HCT116 (cell line): ENCODE results near the gene SVEP1. TPM values are rescaled to one million over a fixed set of nuclear protein-coding genes. Genes with fewer than 3 reads are reported as not detected.

Experiments used
- ATAC-seq: fragments of 200-7000 bp; cut with Tn5 transposase; 2 replicates; pipeline ENCODE4 v1.9.1; 2020; ENCODE audit warnings: mild to moderate bottlenecking, moderate library complexity
- BruUV-seq: library from RNA; stranded (reverse); fragments of 400-500 nt; replicated peaks from 2 replicates; lab custom pipeline; 2021; lab: Mats Ljungman, UMichigan
- CTCF ChIA-PET: fragments of 300-600 bp; sonication (Branson Sonifier 250); formaldehyde crosslinking; loops from one replicate; lab custom pipeline; 2021; ENCODE audit warnings: antibody characterized with exemption; lab: Charles Lee
- POLR2A ChIA-PET: fragments of 300-600, 350-600 bp; sonication (Branson Sonifier 250); formaldehyde crosslinking; loops from one replicate; lab custom pipeline; 2021; ENCODE audit warnings: antibody characterized with exemption; lab: Charles Lee
- RAD21 ChIA-PET, 2 experiments: fragments of 300-600 bp; sonication (Branson Sonifier 250); formaldehyde crosslinking; loops; one replicate each; lab custom pipeline; 2023; ENCODE audit warnings: low total read pairs in 2 of 2; ENCODE audit not compliant: uncharacterized antibody in 2 of 2, unreplicated experiment in 2 of 2, low non-redundant PET in 1 of 2; lab: Charles Lee
- DNase-seq: peaks from one replicate; pipeline ENCODE4 v3.0.0-alpha.2; 2010; ENCODE audit warnings: low read depth, low spot score
- H2AFZ ChIP-seq: fragments of 200-600 bp; shearing (Covaris generic), sonication (generic); 2 replicates; pipeline ENCODE4 v1.6.1; 2017; ENCODE audit warnings: low read depth, mixed run types, mixed read lengths, antibody characterized with exemption, low read length; ENCODE audit not compliant: poor library complexity, severe bottlenecking
- H3K27ac ChIP-seq: 2 replicates; pipeline ENCODE4 v1.5.1; 2012; ENCODE audit warnings: low read depth, low read length
- H3K27me3 ChIP-seq: fragments of 200-600 bp; sonication (generic); 2 replicates; pipeline ENCODE4 v1.6.1; 2016; ENCODE audit warnings: mixed run types, low read length, mixed read lengths; ENCODE audit not compliant: insufficient read depth
- H3K36me3 ChIP-seq, 2 experiments: fragments of 200-500 bp in 1 of 2; fragments of 200-600 bp in 1 of 2; sonication (Bioruptor generic) in 1 of 2; sonication (generic) in 1 of 2; 2 replicates each; pipeline versions ENCODE4 v1.5.1 to v1.6.1; 2014 to 2016; ENCODE audit warnings: low read length in 2 of 2, inconsistent platforms in 1 of 2, mixed read lengths in 1 of 2, mixed run types in 1 of 2; ENCODE audit not compliant: insufficient read depth in 2 of 2, control insufficient read depth in 1 of 2
- H3K4me1 ChIP-seq, 2 experiments: fragments of 200-600 bp in 1 of 2; sonication (generic) in 1 of 2; 2 replicates each; pipeline versions ENCODE4 v1.5.1 to v1.6.1; 2012 to 2017; ENCODE audit warnings: low read length in 2 of 2, inconsistent platforms in 1 of 2, mild to moderate bottlenecking in 1 of 2, mixed read lengths in 1 of 2, mixed run types in 1 of 2, moderate library complexity in 1 of 2; ENCODE audit not compliant: insufficient read depth in 2 of 2, control insufficient read depth in 1 of 2
- H3K4me2 ChIP-seq: fragments of 200-600 bp; sonication (generic); 2 replicates; pipeline ENCODE4 v1.6.1; 2017; ENCODE audit warnings: mixed run types, low read length, mixed read lengths
- H3K4me3 ChIP-seq, 2 experiments: fragments of 200-600 bp in 1 of 2; sonication (generic) in 1 of 2; replicated peaks in 1 of 2; 2 replicates each; pipeline ENCODE4 v1.5.1; 2011 to 2016; ENCODE audit warnings: low read length in 2 of 2, control low read depth in 1 of 2, low read depth in 1 of 2, mild to moderate bottlenecking in 1 of 2, mixed read lengths in 1 of 2, mixed run types in 1 of 2
- H3K79me2 ChIP-seq: fragments of 200-600 bp; sonication (generic); 2 replicates; pipeline ENCODE4 v1.6.1; 2017; ENCODE audit warnings: mild to moderate bottlenecking, mixed run types, low read length, moderate library complexity, mixed read lengths; ENCODE audit not compliant: insufficient read depth
- H3K9ac ChIP-seq: fragments of 200-600 bp; sonication (generic); 2 replicates; pipeline ENCODE4 v1.6.1; 2016; ENCODE audit warnings: low read length, mixed read lengths
- H3K9me2 ChIP-seq: fragments of 200-600 bp; sonication (generic), shearing (Covaris generic); 2 replicates; pipeline ENCODE4 v1.6.1; 2017; ENCODE audit warnings: mixed run types, mild to moderate bottlenecking, moderate library complexity; ENCODE audit not compliant: insufficient read depth
- H3K9me3 ChIP-seq, 2 experiments: fragments of 200-500 bp in 1 of 2; fragments of 200-600 bp in 1 of 2; sonication (Bioruptor generic) in 1 of 2; sonication (generic) in 1 of 2; 2 replicates each; pipeline ENCODE4 v1.6.1; 2014 to 2017; ENCODE audit warnings: low read length in 2 of 2, mixed read lengths in 2 of 2, inconsistent platforms in 1 of 2, low read depth in 1 of 2, mild to moderate bottlenecking in 1 of 2, mixed run types in 1 of 2, moderate library complexity in 1 of 2; ENCODE audit not compliant: control insufficient read depth in 1 of 2, insufficient read depth in 1 of 2
- H4K20me1 ChIP-seq: fragments of 200-600 bp; sonication (generic), shearing (Covaris generic); 2 replicates; pipeline ENCODE4 v1.6.1; 2017; ENCODE audit warnings: mixed run types, mild to moderate bottlenecking, moderate library complexity; ENCODE audit not compliant: insufficient read depth
- ELF1 ChIP-seq: IDR thresholded peaks from 2 replicates; pipeline ENCODE4 v1.6.1; 2012; ENCODE audit warnings: low read depth, borderline replicate concordance
- EZH2 ChIP-seq: fragments of 200-600 bp; sonication (generic); IDR thresholded peaks from 2 replicates; pipeline ENCODE4 v1.6.1; 2017; ENCODE audit warnings: antibody characterized with exemption, mixed run types
- EZH2phosphoT487 ChIP-seq: fragments of 200-600 bp; IDR thresholded peaks from 2 replicates; pipeline ENCODE4 v1.6.1; 2018; ENCODE audit warnings: antibody characterized with exemption, borderline replicate concordance
- FOSL1 ChIP-seq: IDR thresholded peaks from 2 replicates; pipeline ENCODE4 v1.6.1; 2012; ENCODE audit warnings: low read depth
- JUND ChIP-seq: IDR thresholded peaks from 2 replicates; pipeline ENCODE4 v1.6.1; 2012
- POLR2A ChIP-seq: IDR thresholded peaks from 2 replicates; pipeline ENCODE4 v1.7.0; 2011; ENCODE audit warnings: borderline replicate concordance; ENCODE audit not compliant: insufficient read depth, insufficient read length; ENCODE audit errors: extremely low read depth
- RAD21 ChIP-seq: IDR thresholded peaks from 2 replicates; pipeline ENCODE4 v1.6.1; 2012; ENCODE audit warnings: low read depth, mild to moderate bottlenecking
- SP1 ChIP-seq: IDR thresholded peaks from 2 replicates; pipeline ENCODE4 v1.6.1; 2012; ENCODE audit warnings: low read depth
- ZNF274 ChIP-seq: fragments of 200-500 bp; sonication (Bioruptor generic); IDR thresholded peaks from 2 replicates; pipeline ENCODE4 v1.6.1; 2014; ENCODE audit warnings: mild to moderate bottlenecking, low read depth, low read length, inconsistent platforms
- intact Hi-C: fragments of 100-400 bp; cut with micrococcal nuclease; formaldehyde crosslinking; loops from 2 replicates; pipeline ENCODE4 v1.10.0; 2022
- total RNA-seq: library from RNA; stranded (reverse); gene quantifications from one replicate; pipeline ENCODE4 v1.2.1, GENCODE V29; 2021; ENCODE audit not compliant: unreplicated experiment
- TF ChIP-seq, protein P1 (sequence below): IDR thresholded peaks from 2 replicates; pipeline ENCODE4 v1.6.1; 2012
- TF ChIP-seq, protein P2 (sequence below): IDR thresholded peaks from 2 replicates; pipeline ENCODE4 v1.6.1; 2012; ENCODE audit warnings: low read depth
- TF ChIP-seq, protein P3 (sequence below): IDR thresholded peaks from 2 replicates; pipeline ENCODE4 v1.6.1; 2012
- TF ChIP-seq, protein P4 (sequence below): IDR thresholded peaks from 2 replicates; pipeline ENCODE4 v1.6.1; 2011; ENCODE audit warnings: mild to moderate bottlenecking, low read length, moderate library complexity; ENCODE audit not compliant: insufficient replicate concordance; ENCODE audit errors: extremely low read depth

SVEP1 gene
- total RNA-seq, 1 experiment from 2014 or later = 0.15 TPM

DNA sequence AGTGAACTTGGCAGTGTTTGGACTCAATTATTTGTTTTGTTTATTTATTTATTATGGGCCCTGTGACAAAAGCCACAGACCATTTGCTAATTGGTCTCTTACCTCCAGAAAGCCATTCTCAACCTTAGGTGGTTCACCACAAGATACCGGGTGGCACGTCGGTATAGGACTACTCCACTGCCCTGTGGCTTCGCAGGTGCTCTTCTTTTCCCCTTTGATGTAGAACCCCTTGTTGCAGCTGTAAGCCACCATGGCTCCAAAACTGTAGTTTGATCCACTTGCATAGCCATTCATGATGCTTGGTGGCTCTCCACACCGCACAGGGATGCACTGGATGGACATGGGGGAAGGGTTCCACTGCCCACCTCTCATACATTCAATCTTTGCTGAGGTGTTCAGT is 168.6 kb downstream of the SVEP1 start:
- H3K27me3 ChIP-seq = no peaks in the 10 kb centered on the region
- H3K4me1 ChIP-seq = no peaks in the 10 kb centered on the region
- no peak overlapping the region for H3K9ac ChIP-seq
- H3K79me2 ChIP-seq = no peaks in the 10 kb centered on the region
- no peak for DNase-seq
- no peak overlapping the region for H3K4me3 ChIP-seq
- ChIA-PET POLR2A (no interaction called here), RAD21 (no interaction called here)
- H3K27ac ChIP-seq = no peak overlapping the region
- no TSS peak for BruUV-seq
- no peak for TF ChIP-seq FOSL1
- TF ChIP-seq JUND = no peak
- no peak for TF ChIP-seq EZH2phosphoT487
- TF ChIP-seq SP1 = no peak
- TF ChIP-seq ZNF274 = no peak
- TF ChIP-seq EZH2 = no peak
- TF ChIP-seq, protein P1, sequence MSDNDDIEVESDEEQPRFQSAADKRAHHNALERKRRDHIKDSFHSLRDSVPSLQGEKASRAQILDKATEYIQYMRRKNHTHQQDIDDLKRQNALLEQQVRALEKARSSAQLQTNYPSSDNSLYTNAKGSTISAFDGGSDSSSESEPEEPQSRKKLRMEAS = no peak
- TF ChIP-seq, protein P2, sequence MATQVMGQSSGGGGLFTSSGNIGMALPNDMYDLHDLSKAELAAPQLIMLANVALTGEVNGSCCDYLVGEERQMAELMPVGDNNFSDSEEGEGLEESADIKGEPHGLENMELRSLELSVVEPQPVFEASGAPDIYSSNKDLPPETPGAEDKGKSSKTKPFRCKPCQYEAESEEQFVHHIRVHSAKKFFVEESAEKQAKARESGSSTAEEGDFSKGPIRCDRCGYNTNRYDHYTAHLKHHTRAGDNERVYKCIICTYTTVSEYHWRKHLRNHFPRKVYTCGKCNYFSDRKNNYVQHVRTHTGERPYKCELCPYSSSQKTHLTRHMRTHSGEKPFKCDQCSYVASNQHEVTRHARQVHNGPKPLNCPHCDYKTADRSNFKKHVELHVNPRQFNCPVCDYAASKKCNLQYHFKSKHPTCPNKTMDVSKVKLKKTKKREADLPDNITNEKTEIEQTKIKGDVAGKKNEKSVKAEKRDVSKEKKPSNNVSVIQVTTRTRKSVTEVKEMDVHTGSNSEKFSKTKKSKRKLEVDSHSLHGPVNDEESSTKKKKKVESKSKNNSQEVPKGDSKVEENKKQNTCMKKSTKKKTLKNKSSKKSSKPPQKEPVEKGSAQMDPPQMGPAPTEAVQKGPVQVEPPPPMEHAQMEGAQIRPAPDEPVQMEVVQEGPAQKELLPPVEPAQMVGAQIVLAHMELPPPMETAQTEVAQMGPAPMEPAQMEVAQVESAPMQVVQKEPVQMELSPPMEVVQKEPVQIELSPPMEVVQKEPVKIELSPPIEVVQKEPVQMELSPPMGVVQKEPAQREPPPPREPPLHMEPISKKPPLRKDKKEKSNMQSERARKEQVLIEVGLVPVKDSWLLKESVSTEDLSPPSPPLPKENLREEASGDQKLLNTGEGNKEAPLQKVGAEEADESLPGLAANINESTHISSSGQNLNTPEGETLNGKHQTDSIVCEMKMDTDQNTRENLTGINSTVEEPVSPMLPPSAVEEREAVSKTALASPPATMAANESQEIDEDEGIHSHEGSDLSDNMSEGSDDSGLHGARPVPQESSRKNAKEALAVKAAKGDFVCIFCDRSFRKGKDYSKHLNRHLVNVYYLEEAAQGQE = no peak
- TF ChIP-seq, protein P3, sequence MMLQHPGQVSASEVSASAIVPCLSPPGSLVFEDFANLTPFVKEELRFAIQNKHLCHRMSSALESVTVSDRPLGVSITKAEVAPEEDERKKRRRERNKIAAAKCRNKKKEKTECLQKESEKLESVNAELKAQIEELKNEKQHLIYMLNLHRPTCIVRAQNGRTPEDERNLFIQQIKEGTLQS = no peak
- TF ChIP-seq ELF1 = no peak
- no peak for TF ChIP-seq RAD21
- TF ChIP-seq, protein P4, sequence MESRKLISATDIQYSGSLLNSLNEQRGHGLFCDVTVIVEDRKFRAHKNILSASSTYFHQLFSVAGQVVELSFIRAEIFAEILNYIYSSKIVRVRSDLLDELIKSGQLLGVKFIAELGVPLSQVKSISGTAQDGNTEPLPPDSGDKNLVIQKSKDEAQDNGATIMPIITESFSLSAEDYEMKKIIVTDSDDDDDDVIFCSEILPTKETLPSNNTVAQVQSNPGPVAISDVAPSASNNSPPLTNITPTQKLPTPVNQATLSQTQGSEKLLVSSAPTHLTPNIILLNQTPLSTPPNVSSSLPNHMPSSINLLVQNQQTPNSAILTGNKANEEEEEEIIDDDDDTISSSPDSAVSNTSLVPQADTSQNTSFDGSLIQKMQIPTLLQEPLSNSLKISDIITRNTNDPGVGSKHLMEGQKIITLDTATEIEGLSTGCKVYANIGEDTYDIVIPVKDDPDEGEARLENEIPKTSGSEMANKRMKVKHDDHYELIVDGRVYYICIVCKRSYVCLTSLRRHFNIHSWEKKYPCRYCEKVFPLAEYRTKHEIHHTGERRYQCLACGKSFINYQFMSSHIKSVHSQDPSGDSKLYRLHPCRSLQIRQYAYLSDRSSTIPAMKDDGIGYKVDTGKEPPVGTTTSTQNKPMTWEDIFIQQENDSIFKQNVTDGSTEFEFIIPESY = no peak
- no peak for TF ChIP-seq POLR2A
- TF ChIP-seq, all 23 proteins: peak for 0
- Histone ChIP-seq H3K4me2 (no peak overlapping the region), H3K36me3 (no peaks in the 10 kb centered on the region), H3K9me3 (no peaks in the 10 kb centered on the region), H3K9me2 (no peaks in the 10 kb centered on the region), H2AFZ (no peak overlapping the region), H4K20me1 (no peaks in the 10 kb centered on the region)
- ATAC-seq = no peak
- intact Hi-C loops = no loop called here
- CTCF ChIA-PET = interaction anchor here (1.5 kb wide), 1 partner anchor 17 kb away, joined by 8 read pairs; no protein-coding TSS in a partner anchor
